ENCODE measurements around the gene MAT1A.
"Not testable (repeated sequence)": the region's sequence is repeated elsewhere in the genome, so short reads cannot be mapped to it uniquely, and the experiment has no call there.

The MAT1A gene

GRCh38 chr10:80265740-80266512, 23.5 kb downstream of the MAT1A start:
- no peak overlapping the region for H3K4me3 ChIP-seq (ENCODE audit: low read depth, low read length)

GRCh38 chr10:80264081-80265056, 25.1 kb downstream of the MAT1A start:
- H3K4me3 ChIP-seq (ENCODE audit: low read depth, low read length) = no peak overlapping the region

GRCh38 chr10:80261316-80262030, 28.0 kb downstream of the MAT1A start:
- H3K4me3 ChIP-seq (ENCODE audit: low read depth, low read length) = no peak overlapping the region

GRCh38 chr10:80260295-80261243, 28.9 kb downstream of the MAT1A start:
- no peak overlapping the region for H3K4me3 ChIP-seq (ENCODE audit: low read depth, low read length)

- no peak overlapping the region for H3K4me3 ChIP-seq (ENCODE audit: low read depth, low read length)
Observed at GRCh38 chr10:80259405-80259871, 30.0 kb downstream of the MAT1A start.

- H3K4me3 ChIP-seq (ENCODE audit: low read depth, low read length) = not testable (repeated sequence)
Observed at GRCh38 chr10:80256798-80257197, 32.7 kb downstream of the MAT1A start.

- not testable (repeated sequence) for H3K4me3 ChIP-seq (ENCODE audit: low read depth, low read length)
Observed at GRCh38 chr10:80254726-80255125, 34.7 kb downstream of the MAT1A start.

- not testable (repeated sequence) for H3K4me3 ChIP-seq (ENCODE audit: low read depth, low read length)
Observed at GRCh38 chr10:80253963-80254271, 35.5 kb downstream of the MAT1A start.

- H3K4me3 ChIP-seq (ENCODE audit: low read depth, low read length) = no peak overlapping the region
Observed at GRCh38 chr10:80253266-80253962, 36.0 kb downstream of the MAT1A start.

- H3K4me3 ChIP-seq (ENCODE audit: low read depth, low read length) = no peak overlapping the region
Observed at GRCh38 chr10:80252296-80252887, 37.1 kb downstream of the MAT1A start.

GRCh38 chr10:80251703-80252280, 37.7 kb downstream of the MAT1A start:
- H3K4me3 ChIP-seq (ENCODE audit: low read depth, low read length) = not testable (repeated sequence)

- H3K4me3 ChIP-seq (ENCODE audit: low read depth, low read length) = not testable (repeated sequence)
Observed at GRCh38 chr10:80250399-80250798, 39.1 kb downstream of the MAT1A start.

- not testable (repeated sequence) for H3K4me3 ChIP-seq (ENCODE audit: low read depth, low read length)
Observed at GRCh38 chr10:80249906-80250305, 39.6 kb downstream of the MAT1A start.

- not testable (repeated sequence) for H3K4me3 ChIP-seq (ENCODE audit: low read depth, low read length)
Observed at GRCh38 chr10:80247611-80248010, 41.8 kb downstream of the MAT1A start.

- not testable (repeated sequence) for H3K4me3 ChIP-seq (ENCODE audit: low read depth, low read length)
Observed at GRCh38 chr10:80244371-80244770, 45.1 kb downstream of the MAT1A start.

- H3K4me3 ChIP-seq (ENCODE audit: low read depth, low read length) = not testable (repeated sequence)
Observed at GRCh38 chr10:80242341-80242740, 47.1 kb downstream of the MAT1A start.

- not testable (repeated sequence) for H3K4me3 ChIP-seq (ENCODE audit: low read depth, low read length)
Observed at GRCh38 chr10:80236457-80236856, 53.0 kb downstream of the MAT1A start.

GRCh38 chr10:80234331-80235235, 54.9 kb downstream of the MAT1A start:
- H3K4me3 ChIP-seq (ENCODE audit: low read depth, low read length) = not testable (repeated sequence)
